ENCODE measurements around the gene DHRS9.

DHRS9 gene

GRCh38 chr2:169069341-169069740 is at the start of gene DHRS9:
Gene DHRS9 (plus strand): TSS chr2:169069563. CDS start chr2:169081582, 12,019 bp downstream.
- TF ChIP-seq ZNF70 (CRISPR knock-in tag; IDR thresholded peaks at IDR 0.05) (no peak), ZC3H10 (CRISPR knock-in tag; IDR thresholded peaks at IDR 0.05) (no peak), RARB (CRISPR knock-in tag; IDR thresholded peaks at IDR 0.05) (no peak), OSR1 (CRISPR knock-in tag; IDR thresholded peaks at IDR 0.05) (no peak)
- TF ChIP-seq, protein P1, sequence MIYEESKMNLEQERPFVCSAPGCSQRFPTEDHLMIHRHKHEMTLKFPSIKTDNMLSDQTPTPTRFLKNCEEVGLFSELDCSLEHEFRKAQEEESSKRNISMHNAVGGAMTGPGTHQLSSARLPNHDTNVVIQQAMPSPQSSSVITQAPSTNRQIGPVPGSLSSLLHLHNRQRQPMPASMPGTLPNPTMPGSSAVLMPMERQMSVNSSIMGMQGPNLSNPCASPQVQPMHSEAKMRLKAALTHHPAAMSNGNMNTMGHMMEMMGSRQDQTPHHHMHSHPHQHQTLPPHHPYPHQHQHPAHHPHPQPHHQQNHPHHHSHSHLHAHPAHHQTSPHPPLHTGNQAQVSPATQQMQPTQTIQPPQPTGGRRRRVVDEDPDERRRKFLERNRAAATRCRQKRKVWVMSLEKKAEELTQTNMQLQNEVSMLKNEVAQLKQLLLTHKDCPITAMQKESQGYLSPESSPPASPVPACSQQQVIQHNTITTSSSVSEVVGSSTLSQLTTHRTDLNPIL (CRISPR knock-in tag; IDR thresholded peaks at IDR 0.05; ENCODE audit: low read depth): no peak
- TF ChIP-seq, protein P2, sequence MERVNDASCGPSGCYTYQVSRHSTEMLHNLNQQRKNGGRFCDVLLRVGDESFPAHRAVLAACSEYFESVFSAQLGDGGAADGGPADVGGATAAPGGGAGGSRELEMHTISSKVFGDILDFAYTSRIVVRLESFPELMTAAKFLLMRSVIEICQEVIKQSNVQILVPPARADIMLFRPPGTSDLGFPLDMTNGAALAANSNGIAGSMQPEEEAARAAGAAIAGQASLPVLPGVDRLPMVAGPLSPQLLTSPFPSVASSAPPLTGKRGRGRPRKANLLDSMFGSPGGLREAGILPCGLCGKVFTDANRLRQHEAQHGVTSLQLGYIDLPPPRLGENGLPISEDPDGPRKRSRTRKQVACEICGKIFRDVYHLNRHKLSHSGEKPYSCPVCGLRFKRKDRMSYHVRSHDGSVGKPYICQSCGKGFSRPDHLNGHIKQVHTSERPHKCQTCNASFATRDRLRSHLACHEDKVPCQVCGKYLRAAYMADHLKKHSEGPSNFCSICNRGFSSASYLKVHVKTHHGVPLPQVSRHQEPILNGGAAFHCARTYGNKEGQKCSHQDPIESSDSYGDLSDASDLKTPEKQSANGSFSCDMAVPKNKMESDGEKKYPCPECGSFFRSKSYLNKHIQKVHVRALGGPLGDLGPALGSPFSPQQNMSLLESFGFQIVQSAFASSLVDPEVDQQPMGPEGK (CRISPR knock-in tag; IDR thresholded peaks at IDR 0.05; ENCODE audit: borderline replicate concordance): no peak
- ATAC-seq: no peak

GRCh38 chr2:169023161-169023560 is 46.2 kb upstream of the DHRS9 start:
- TF ChIP-seq, protein P2 (CRISPR knock-in tag; IDR thresholded peaks at IDR 0.05; ENCODE audit: borderline replicate concordance): no peak
- TF ChIP-seq SNAI2 (CRISPR knock-in tag; IDR thresholded peaks at IDR 0.05) (no peak), ZFP30 (CRISPR knock-in tag; IDR thresholded peaks at IDR 0.05) (no peak)
- ATAC-seq: no peak

DNA sequence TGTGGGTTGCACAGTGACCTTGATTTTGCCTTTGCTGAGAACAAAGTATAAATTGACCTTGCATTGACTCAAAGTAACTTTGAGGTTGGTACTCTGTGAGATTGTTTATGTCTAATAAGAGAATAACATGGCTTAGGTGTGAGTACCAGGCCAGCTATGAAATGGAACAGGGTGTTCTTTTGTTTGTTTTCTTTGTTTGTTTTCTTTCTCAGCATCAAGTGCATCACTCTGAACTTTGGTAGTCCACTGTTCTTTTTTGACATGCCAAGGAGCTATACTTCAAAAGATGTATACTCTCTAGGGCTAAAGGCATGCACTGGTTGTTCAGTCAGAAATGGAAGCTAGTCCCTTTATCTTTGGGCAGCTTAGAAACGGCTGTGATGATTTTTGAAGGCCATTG is 43.3 kb upstream of the DHRS9 start:
- ATAC-seq: no peak
- TF ChIP-seq ZFP3 (CRISPR knock-in tag; IDR thresholded peaks at IDR 0.05): no peak
- no peak for TF ChIP-seq ZNF70 (CRISPR knock-in tag; IDR thresholded peaks at IDR 0.05)
- no peak for TF ChIP-seq TOX (CRISPR knock-in tag; IDR thresholded peaks at IDR 0.05; ENCODE audit: borderline replicate concordance)
- no peak for TF ChIP-seq OSR1 (CRISPR knock-in tag; IDR thresholded peaks at IDR 0.05)
- no peak for TF ChIP-seq RARB (CRISPR knock-in tag; IDR thresholded peaks at IDR 0.05)
- TF ChIP-seq PPARA (CRISPR knock-in tag; IDR thresholded peaks at IDR 0.05; ENCODE audit: borderline replicate concordance): no peak
- no peak for TF ChIP-seq GLIS3 (CRISPR knock-in tag; IDR thresholded peaks at IDR 0.05)
- TF ChIP-seq, protein P3, sequence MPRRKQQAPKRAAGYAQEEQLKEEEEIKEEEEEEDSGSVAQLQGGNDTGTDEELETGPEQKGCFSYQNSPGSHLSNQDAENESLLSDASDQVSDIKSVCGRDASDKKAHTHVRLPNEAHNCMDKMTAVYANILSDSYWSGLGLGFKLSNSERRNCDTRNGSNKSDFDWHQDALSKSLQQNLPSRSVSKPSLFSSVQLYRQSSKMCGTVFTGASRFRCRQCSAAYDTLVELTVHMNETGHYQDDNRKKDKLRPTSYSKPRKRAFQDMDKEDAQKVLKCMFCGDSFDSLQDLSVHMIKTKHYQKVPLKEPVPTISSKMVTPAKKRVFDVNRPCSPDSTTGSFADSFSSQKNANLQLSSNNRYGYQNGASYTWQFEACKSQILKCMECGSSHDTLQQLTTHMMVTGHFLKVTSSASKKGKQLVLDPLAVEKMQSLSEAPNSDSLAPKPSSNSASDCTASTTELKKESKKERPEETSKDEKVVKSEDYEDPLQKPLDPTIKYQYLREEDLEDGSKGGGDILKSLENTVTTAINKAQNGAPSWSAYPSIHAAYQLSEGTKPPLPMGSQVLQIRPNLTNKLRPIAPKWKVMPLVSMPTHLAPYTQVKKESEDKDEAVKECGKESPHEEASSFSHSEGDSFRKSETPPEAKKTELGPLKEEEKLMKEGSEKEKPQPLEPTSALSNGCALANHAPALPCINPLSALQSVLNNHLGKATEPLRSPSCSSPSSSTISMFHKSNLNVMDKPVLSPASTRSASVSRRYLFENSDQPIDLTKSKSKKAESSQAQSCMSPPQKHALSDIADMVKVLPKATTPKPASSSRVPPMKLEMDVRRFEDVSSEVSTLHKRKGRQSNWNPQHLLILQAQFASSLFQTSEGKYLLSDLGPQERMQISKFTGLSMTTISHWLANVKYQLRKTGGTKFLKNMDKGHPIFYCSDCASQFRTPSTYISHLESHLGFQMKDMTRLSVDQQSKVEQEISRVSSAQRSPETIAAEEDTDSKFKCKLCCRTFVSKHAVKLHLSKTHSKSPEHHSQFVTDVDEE (CRISPR knock-in tag; IDR thresholded peaks at IDR 0.05): no peak
- TF ChIP-seq, protein P1 (CRISPR knock-in tag; IDR thresholded peaks at IDR 0.05; ENCODE audit: low read depth): no peak
- TF ChIP-seq ZFP30 (CRISPR knock-in tag; IDR thresholded peaks at IDR 0.05): no peak
- TF ChIP-seq, protein P2 (CRISPR knock-in tag; IDR thresholded peaks at IDR 0.05; ENCODE audit: borderline replicate concordance): no peak
- TF ChIP-seq CSDC2 (CRISPR knock-in tag; IDR thresholded peaks at IDR 0.05): no peak
- TF ChIP-seq ZNF8 (CRISPR knock-in tag; IDR thresholded peaks at IDR 0.05): no peak
- TF ChIP-seq SNAI2 (CRISPR knock-in tag; IDR thresholded peaks at IDR 0.05): no peak
- TF ChIP-seq ARNTL (CRISPR knock-in tag; IDR thresholded peaks at IDR 0.05; ENCODE audit: borderline replicate concordance, low read depth): no peak
- no peak for TF ChIP-seq POU6F1 (CRISPR knock-in tag; IDR thresholded peaks at IDR 0.05; ENCODE audit: borderline replicate concordance, low read depth)
- TF ChIP-seq BACH2 (CRISPR knock-in tag; IDR thresholded peaks at IDR 0.05; ENCODE audit: borderline replicate concordance): no peak
- TF ChIP-seq TCF4 (CRISPR knock-in tag; IDR thresholded peaks at IDR 0.05; ENCODE audit: borderline replicate concordance): no peak
- TF ChIP-seq, protein P4, sequence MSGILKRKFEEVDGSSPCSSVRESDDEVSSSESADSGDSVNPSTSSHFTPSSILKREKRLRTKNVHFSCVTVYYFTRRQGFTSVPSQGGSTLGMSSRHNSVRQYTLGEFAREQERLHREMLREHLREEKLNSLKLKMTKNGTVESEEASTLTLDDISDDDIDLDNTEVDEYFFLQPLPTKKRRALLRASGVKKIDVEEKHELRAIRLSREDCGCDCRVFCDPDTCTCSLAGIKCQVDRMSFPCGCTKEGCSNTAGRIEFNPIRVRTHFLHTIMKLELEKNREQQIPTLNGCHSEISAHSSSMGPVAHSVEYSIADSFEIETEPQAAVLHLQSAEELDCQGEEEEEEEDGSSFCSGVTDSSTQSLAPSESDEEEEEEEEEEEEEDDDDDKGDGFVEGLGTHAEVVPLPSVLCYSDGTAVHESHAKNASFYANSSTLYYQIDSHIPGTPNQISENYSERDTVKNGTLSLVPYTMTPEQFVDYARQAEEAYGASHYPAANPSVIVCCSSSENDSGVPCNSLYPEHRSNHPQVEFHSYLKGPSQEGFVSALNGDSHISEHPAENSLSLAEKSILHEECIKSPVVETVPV (CRISPR knock-in tag; IDR thresholded peaks at IDR 0.05): no peak
- no peak for TF ChIP-seq ISL1 (CRISPR knock-in tag; IDR thresholded peaks at IDR 0.05)

Measured in SK-N-SH treated with all-trans-retinoic acid at 6 μM for 48 hours (cell line).